H1 (cell line): ENCODE data around the gene CHMP4B. TPM values are rescaled to one million over a fixed set of nuclear protein-coding genes. Genes with fewer than 3 reads are reported as not detected.

Experiments
- CTCF ChIA-PET: fragments of 300-600 bp; sonication (Branson Sonifier 250); formaldehyde crosslinking; loops from one replicate; lab custom pipeline; 2021; ENCODE audit not compliant: partially characterized antibody; lab: Charles Lee
- POLR2A ChIA-PET: fragments of 300-600 bp; sonication (Branson Sonifier 250); formaldehyde crosslinking; loops from one replicate; lab custom pipeline; 2021; ENCODE audit warnings: inconsistent platforms; ENCODE audit not compliant: partially characterized antibody; lab: Charles Lee
- DNase-seq, 2 experiments: peaks; one replicate each; pipeline versions ENCODE4 v3.0.0 to v3.0.0-alpha.2; 2010 to 2022; ENCODE audit warnings: low spot score in 2 of 2, low read depth in 1 of 2, mixed read lengths in 1 of 2
- FAIRE-seq: peaks from 2 replicates; lab custom pipeline; 2011; peaks lifted over from hg19 to GRCh38; lab: Jason Lieb, UNC
- H2AFZ ChIP-seq: 2 replicates; pipeline ENCODE4 v1.8.1; 2012; ENCODE audit warnings: low read length, inconsistent platforms
- H2AK5ac ChIP-seq: 2 replicates; pipeline ENCODE4 v1.6.1; 2013; ENCODE audit warnings: low read depth, low read length
- H2BK120ac ChIP-seq: replicated peaks from 2 replicates; pipeline ENCODE3; 2013; ENCODE audit warnings: low read depth, low read length, inconsistent platforms
- H2BK12ac ChIP-seq: 2 replicates; pipeline ENCODE4 v1.6.1; 2013; ENCODE audit warnings: low read depth, low read length
- H2BK15ac ChIP-seq: 2 replicates; pipeline ENCODE4 v1.6.1; 2013; ENCODE audit warnings: low read length
- H2BK20ac ChIP-seq: 2 replicates; pipeline ENCODE4 v1.6.1; 2013; ENCODE audit warnings: low read length
- H2BK5ac ChIP-seq: 2 replicates; pipeline ENCODE4 v1.6.1; 2013; ENCODE audit warnings: low read depth, low read length
- H3K14ac ChIP-seq: 2 replicates; pipeline ENCODE4 v1.6.1; 2013; ENCODE audit warnings: inconsistent platforms; ENCODE audit not compliant: insufficient read length
- H3K18ac ChIP-seq: 2 replicates; pipeline ENCODE4 v1.6.1; 2013; ENCODE audit warnings: low read length; ENCODE audit errors: extremely low read depth
- H3K23ac ChIP-seq: 2 replicates; pipeline ENCODE4 v1.6.1; 2013; ENCODE audit warnings: inconsistent platforms; ENCODE audit not compliant: insufficient read length
- H3K23me2 ChIP-seq: 2 replicates; pipeline ENCODE4 v1.6.1; 2013; ENCODE audit warnings: low read depth, low read length
- H3K27ac ChIP-seq: 2 replicates; pipeline ENCODE4 v1.6.1; 2011; ENCODE audit warnings: low read depth, low read length, inconsistent platforms
- H3K27me3 ChIP-seq, 4 experiments: replicated peaks in 1 of 4; 1 replicate in 1 of 4; 2 replicates in 3 of 4; pipeline versions ENCODE4 v1.6.1 to v1.8.1; 2011 to 2013; ENCODE audit warnings: low read length in 3 of 4, mild to moderate bottlenecking in 3 of 4, inconsistent platforms in 2 of 4, mixed read lengths in 2 of 4, moderate library complexity in 1 of 4; ENCODE audit not compliant: control insufficient read depth in 3 of 4, insufficient read depth in 3 of 4; ENCODE audit errors: extremely low read depth in 1 of 4
- H3K36me3 ChIP-seq, 4 experiments: 2 replicates each; pipeline versions ENCODE4 v1.6.1 to v1.8.1; 2011 to 2013; ENCODE audit warnings: mild to moderate bottlenecking in 4 of 4, low read length in 3 of 4, moderate library complexity in 2 of 4, control low read depth in 1 of 4, inconsistent platforms in 1 of 4; ENCODE audit not compliant: insufficient read depth in 4 of 4, control insufficient read depth in 2 of 4
- H3K4ac ChIP-seq: replicated peaks from 2 replicates; pipeline ENCODE3; 2013; ENCODE audit warnings: low read length, low read depth, mixed read lengths, inconsistent platforms; ENCODE audit not compliant: insufficient read length
- H3K4me1 ChIP-seq, 4 experiments: replicated peaks in 1 of 4; 1 replicate in 1 of 4; 2 replicates in 3 of 4; pipeline versions ENCODE4 v1.6.1 to v1.8.1; 2011 to 2013; ENCODE audit warnings: low read length in 3 of 4, inconsistent platforms in 2 of 4, mixed read lengths in 1 of 4; ENCODE audit not compliant: insufficient read depth in 4 of 4, control insufficient read depth in 3 of 4
- H3K4me2 ChIP-seq, 2 experiments: 2 replicates each; pipeline versions ENCODE4 v1.6.1 to v1.8.1; 2011 to 2013; ENCODE audit warnings: low read depth in 2 of 2, low read length in 2 of 2, control low read depth in 1 of 2, inconsistent platforms in 1 of 2, mild to moderate bottlenecking in 1 of 2; ENCODE audit not compliant: insufficient read depth in 1 of 2
- H3K4me3 ChIP-seq, 4 experiments: fragments of 200-600, 300-600 bp in 1 of 4; sonication (generic), shearing (Covaris generic), sonication (Bioruptor Twin) in 1 of 4; 2 replicates each; pipeline versions ENCODE4 v1.5.1 to v1.8.1; 2011 to 2016; ENCODE audit warnings: low read length in 4 of 4, low read depth in 3 of 4, control low read depth in 2 of 4, inconsistent platforms in 2 of 4, mild to moderate bottlenecking in 2 of 4, mixed read lengths in 1 of 4, moderate library complexity in 1 of 4; ENCODE audit not compliant: insufficient read depth in 2 of 4; ENCODE audit errors: extremely low read depth in 1 of 4
- H3K56ac ChIP-seq: replicated peaks from 2 replicates; pipeline ENCODE3; 2013; ENCODE audit warnings: low read depth, mild to moderate bottlenecking, mixed read lengths, low read length, inconsistent platforms; ENCODE audit not compliant: insufficient read length
- H3K79me1 ChIP-seq: 2 replicates; pipeline ENCODE4 v1.6.1; 2013; ENCODE audit warnings: low read depth, low read length, control low read depth
- H3K79me2 ChIP-seq, 2 experiments: 2 replicates each; pipeline versions ENCODE4 v1.6.1 to v1.8.1; 2012 to 2013; ENCODE audit warnings: low read length in 2 of 2, mild to moderate bottlenecking in 2 of 2, inconsistent platforms in 1 of 2; ENCODE audit not compliant: insufficient read depth in 2 of 2, control insufficient read depth in 1 of 2
- H3K9ac ChIP-seq, 4 experiments: replicated peaks in 1 of 4; 1 replicate in 1 of 4; 2 replicates in 3 of 4; pipeline versions ENCODE4 v1.6.1 to v1.8.1; 2011 to 2013; ENCODE audit warnings: low read depth in 3 of 4, low read length in 3 of 4, control low read depth in 2 of 4, mild to moderate bottlenecking in 2 of 4, moderate library complexity in 2 of 4, inconsistent platforms in 1 of 4; ENCODE audit errors: extremely low read depth in 1 of 4
- H3K9me3 ChIP-seq, 2 experiments: 2 replicates each; pipeline versions ENCODE4 v1.6.1 to v1.8.1; 2012 to 2013; ENCODE audit warnings: mild to moderate bottlenecking in 2 of 2, moderate library complexity in 2 of 2, control low read depth in 1 of 2, inconsistent platforms in 1 of 2, low read depth in 1 of 2, low read length in 1 of 2, mixed read lengths in 1 of 2; ENCODE audit not compliant: insufficient read depth in 2 of 2
- H4K20me1 ChIP-seq, 2 experiments: replicated peaks in 1 of 2; 2 replicates each; pipeline versions ENCODE3 to v1.8.1; 2011 to 2013; ENCODE audit warnings: inconsistent platforms in 2 of 2, low read length in 2 of 2, mild to moderate bottlenecking in 1 of 2; ENCODE audit not compliant: insufficient read depth in 2 of 2, control insufficient read depth in 1 of 2
- H4K5ac ChIP-seq: 2 replicates; pipeline ENCODE4 v1.6.1; 2013; ENCODE audit warnings: low read length, low read depth, mixed read lengths, inconsistent platforms; ENCODE audit not compliant: insufficient read length
- H4K8ac ChIP-seq: 2 replicates; pipeline ENCODE4 v1.8.0; 2013; ENCODE audit warnings: mild to moderate bottlenecking, moderate library complexity, low read length, inconsistent platforms; ENCODE audit not compliant: insufficient read depth; ENCODE audit errors: extremely low read depth
- H4K91ac ChIP-seq: replicated peaks from 2 replicates; pipeline ENCODE3; 2013; ENCODE audit warnings: low read length, mixed read lengths, inconsistent platforms; ENCODE audit not compliant: insufficient read length
- BCL11A ChIP-seq, 2 experiments: IDR thresholded peaks; one replicate each; pipeline ENCODE4 v1.6.1; 2011; ENCODE audit warnings: low read depth in 2 of 2, low read length in 2 of 2, mild to moderate bottlenecking in 2 of 2
- CEBPB ChIP-seq: IDR thresholded peaks from 2 replicates; pipeline ENCODE4 v1.6.1; 2012; ENCODE audit warnings: low read depth, low read length
- CTCF ChIP-seq, 3 experiments: IDR thresholded peaks; 1 replicate in 2 of 3; 2 replicates in 1 of 3; pipeline versions ENCODE4 v1.5.1 to v1.6.1; 2011; ENCODE audit warnings: low read length in 3 of 3, mild to moderate bottlenecking in 3 of 3, inconsistent platforms in 2 of 3, low read depth in 1 of 3, moderate library complexity in 1 of 3; ENCODE audit not compliant: insufficient read depth in 1 of 3; ENCODE audit errors: control extremely low read depth in 1 of 3
- NANOG ChIP-seq: IDR thresholded peaks from 2 replicates; pipeline ENCODE4 v1.6.1; 2011; ENCODE audit warnings: low read length, low read depth, mild to moderate bottlenecking, inconsistent platforms; ENCODE audit not compliant: insufficient read depth, poor library complexity, severe bottlenecking
- RNF2 ChIP-seq: fragments of 200-900, 300-1000 bp; sonication (generic); IDR thresholded peaks from 2 replicates; pipeline ENCODE4 v1.7.1; 2016; ENCODE audit warnings: borderline replicate concordance, low read depth, mild to moderate bottlenecking, antibody characterized with exemption, low read length; ENCODE audit not compliant: poor library complexity, severe bottlenecking; ENCODE audit errors: missing control alignments
- SP1 ChIP-seq: IDR thresholded peaks from 2 replicates; pipeline ENCODE4 v1.6.1; 2011; ENCODE audit warnings: low read depth, low read length
- SRF ChIP-seq: IDR thresholded peaks from 2 replicates; pipeline ENCODE4 v1.6.1; 2011; ENCODE audit warnings: mild to moderate bottlenecking, low read depth, low read length, moderate library complexity
- YY1 ChIP-seq: IDR thresholded peaks from 2 replicates; pipeline ENCODE4 v1.6.1; 2011; ENCODE audit warnings: low read depth, mild to moderate bottlenecking, low read length
- WGBS, 2 experiments: shearing (Covaris generic) in 1 of 2; methylation state at CpG; one replicate each; pipeline versions ENCODE4 v1.1.6 to v1.1.7; 2013 to 2015; ENCODE audit warnings: low lambda C conversion rate in 2 of 2, mixed read lengths in 2 of 2, inconsistent platforms in 1 of 2, low coverage in 1 of 2, missing lambda C conversion rate in 1 of 2; ENCODE audit not compliant: insufficient replicate concordance in 2 of 2, insufficient coverage in 1 of 2, insufficient read length in 1 of 2; ENCODE audit errors: extremely low coverage in 1 of 2, missing lambda C conversion rate in 1 of 2; 5-methylcytosine and 5-hydroxymethylcytosine counted together
- polyA plus RNA-seq, 7 experiments: library from polyadenylated mRNA; depleted of rRNA in 3 of 7; stranded (reverse) in 5 of 7; unstranded in 2 of 7; fragments of >200 nt in 5 of 7; fragments of 200-250 nt in 2 of 7; gene quantifications; 1 replicate in 5 of 7; 2 replicates in 1 of 7; 4 replicates in 1 of 7; pipeline versions ENCODE4 v1.2.1 to v1.2.3, GENCODE V29; 2011 to 2013; ENCODE audit warnings: missing spikeins in 2 of 7, mixed read lengths in 2 of 7
- total RNA-seq: library from RNA; stranded (reverse); fragmentation: NEBNext Ultra II Directional; extraction: Animal tissue kit (Norgen Biotek cat#: 25700); gene quantifications from 2 replicates; pipeline ENCODE4 v1.2.1, GENCODE V29; 2021

The CHMP4B gene
- total and polyA plus RNA-seq, 2 of the 8 experiments (the other 6 are each of a cell fraction or from before 2014, with no cell fraction given): 38.6 to 66.3 TPM

GRCh38 chr20:33790566-33790965 lies 20.6 kb upstream of the CHMP4B start:
- no peak overlapping the region for H2BK15ac ChIP-seq
- POLR2A ChIA-PET: no interaction called here

More at GRCh38 chr20:33790566-33790965, 20.6 kb upstream of the CHMP4B start:
- Histone ChIP-seq H3K4me1 (no peaks in the 10 kb centered on the region), H3K9ac (no peak overlapping the region), H3K14ac (no peak overlapping the region), H3K4me2 (no peak overlapping the region), H4K91ac (no peak overlapping the region), H3K27ac (no peak overlapping the region), H2BK120ac (no peak overlapping the region), H3K79me2 (no peaks in the 10 kb centered on the region), H3K36me3 (peaks cover 0 to 2% (median 0%) of the 10 kb centered on the region in 4 experiments; a peak in 1 of 8 replicates), H3K56ac (no peak overlapping the region), H3K9me3 (no peaks in the 10 kb centered on the region), H2BK5ac (no peak overlapping the region), H2AK5ac (no peak overlapping the region), H2BK12ac (no peak overlapping the region), H2BK20ac (no peak overlapping the region), H3K27me3 (no peaks in the 10 kb centered on the region), H3K4me3 (no peak overlapping the region), H3K18ac (no peak overlapping the region; the same call in 1 of the 2 replicates), H2AFZ (no peak overlapping the region), H3K23me2 (no peaks in the 10 kb centered on the region), H4K20me1 (no peaks in the 10 kb centered on the region), H3K79me1 (no peaks in the 10 kb centered on the region), H4K8ac (no peak overlapping the region; the same call in 1 of the 2 replicates), H3K4ac (no peak overlapping the region), H3K23ac (no peak overlapping the region), H4K5ac (no peak overlapping the region)
- TF ChIP-seq RNF2 (no peak), YY1 (no peak), SRF (no peak), CEBPB (no peak), CTCF (IDR thresholded peaks at IDR 0.05; ENCODE audit: control extremely low read depth in 1 of 3, insufficient read depth in 1 of 3, low read depth in 1 of 3, low read length in 3 of 3) (no peak), NANOG (no peak), BCL11A (IDR thresholded peaks at IDR 0.05; ENCODE audit: low read depth in 2 of 2, low read length in 2 of 2) (no peak), SP1 (no peak)
- DNase-seq: no peak
- 86% methylated on average over 11 of the region's 11 CpGs; no CpG with 5 or more reads in 1 of the 2 experiments for WGBS, 2 experiments
- no peak for FAIRE-seq
- CTCF ChIA-PET: interaction anchor here (0.6 to 5.0 kb wide), 11 partner anchors 12 to 285 kb away, joined by 3 to 51 read pairs (median 8); no protein-coding TSS in a partner anchor
